Muscle layer of duodenum (tissue), 2 donors: ENCODE results near the gene SCN3A.

Experiments used
- H3K27ac ChIP-seq: one replicate; pipeline ENCODE4 v1.7.0; 2013; ENCODE audit warnings: mild to moderate bottlenecking, low read length
- H3K27me3 ChIP-seq: one replicate; pipeline ENCODE4 v1.7.0; 2013; ENCODE audit warnings: low read depth, mild to moderate bottlenecking, control low read depth, low read length
- H3K36me3 ChIP-seq, 2 donors: one replicate each; pipeline ENCODE4 v1.7.0; 2013; ENCODE audit warnings: low read length in 2 of 2, control low read depth in 1 of 2, mild to moderate bottlenecking in 1 of 2; ENCODE audit not compliant: insufficient read depth in 2 of 2, control insufficient read depth in 1 of 2
- H3K4me1 ChIP-seq, 2 donors: one replicate each; pipeline ENCODE4 v1.7.0; 2013; ENCODE audit warnings: low read length in 2 of 2, mild to moderate bottlenecking in 2 of 2, control low read depth in 1 of 2, moderate library complexity in 1 of 2; ENCODE audit not compliant: insufficient read depth in 2 of 2, control insufficient read depth in 1 of 2
- H3K4me3 ChIP-seq, 2 donors: one replicate each; pipeline ENCODE4 v1.7.0; 2013; ENCODE audit warnings: low read length in 2 of 2, low read depth in 1 of 2, mild to moderate bottlenecking in 1 of 2
- H3K9me3 ChIP-seq, 2 donors: one replicate each; pipeline ENCODE4 v1.7.0; 2013; ENCODE audit warnings: low read length in 2 of 2, control low read depth in 1 of 2, mild to moderate bottlenecking in 1 of 2; ENCODE audit not compliant: control insufficient read depth in 1 of 2
- donor health status: healthy.

SCN3A gene

GRCh38 chr2:165144315-165144714 lies 59.5 kb downstream of the SCN3A start:
- Histone ChIP-seq H3K27ac (no peak overlapping the region), H3K36me3 (no peaks in the 10 kb centered on the region), H3K27me3 (no peaks in the 10 kb centered on the region), H3K4me1 (no peaks in the 10 kb centered on the region), H3K9me3 (no peaks in the 10 kb centered on the region), H3K4me3 (no peak overlapping the region)

- Histone ChIP-seq H3K27ac (no peak overlapping the region), H3K4me1 (no peaks in the 10 kb centered on the region), H3K27me3 (no peaks in the 10 kb centered on the region)
Observed at GRCh38 chr2:165141601-165142354, 62.1 kb downstream of the SCN3A start.

GRCh38 chr2:165126244-165126643 lies 77.6 kb downstream of the SCN3A start:
- H3K4me1 ChIP-seq = no peaks in the 10 kb centered on the region
- H3K27ac ChIP-seq = no peak overlapping the region
- no peaks in the 10 kb centered on the region for H3K36me3 ChIP-seq
- no peak overlapping the region for H3K4me3 ChIP-seq
- no peaks in the 10 kb centered on the region for H3K27me3 ChIP-seq
- H3K9me3 ChIP-seq = no peaks in the 10 kb centered on the region

More at GRCh38 chr2:165141601-165142354, 62.1 kb downstream of the SCN3A start:
- H3K9me3 ChIP-seq = no peaks in the 10 kb centered on the region
- no peak overlapping the region for H3K4me3 ChIP-seq
- no peaks in the 10 kb centered on the region for H3K36me3 ChIP-seq

GRCh38 chr2:165122521-165122920 lies 81.3 kb downstream of the SCN3A start:
- Histone ChIP-seq H3K36me3 (no peaks in the 10 kb centered on the region), H3K9me3 (no peaks in the 10 kb centered on the region), H3K27me3 (no peaks in the 10 kb centered on the region), H3K27ac (no peak overlapping the region), H3K4me3 (no peak overlapping the region), H3K4me1 (peaks cover 0 to 5% of the 10 kb centered on the region in 2 donors)

GRCh38 chr2:165120740-165121467 lies 82.9 kb downstream of the SCN3A start:
- H3K27ac ChIP-seq = no peak overlapping the region
- no peaks in the 10 kb centered on the region for H3K9me3 ChIP-seq

GRCh38 chr2:165115258-165115657 lies 88.6 kb downstream of the SCN3A start:
- no peak overlapping the region for H3K27ac ChIP-seq
- no peaks in the 10 kb centered on the region for H3K27me3 ChIP-seq

More at GRCh38 chr2:165120740-165121467, 82.9 kb downstream of the SCN3A start:
- Histone ChIP-seq H3K27me3 (no peaks in the 10 kb centered on the region), H3K4me3 (no peak overlapping the region), H3K4me1 (peaks cover 0 to 5% of the 10 kb centered on the region in 2 donors), H3K36me3 (no peaks in the 10 kb centered on the region)

GRCh38 chr2:165114346-165114939 lies 89.4 kb downstream of the SCN3A start:
- Histone ChIP-seq H3K9me3 (no peaks in the 10 kb centered on the region), H3K36me3 (no peaks in the 10 kb centered on the region), H3K4me3 (no peak overlapping the region), H3K27me3 (no peaks in the 10 kb centered on the region), H3K27ac (no peak overlapping the region), H3K4me1 (peaks cover 0 to 8% of the 10 kb centered on the region in 2 donors)

More at GRCh38 chr2:165115258-165115657, 88.6 kb downstream of the SCN3A start:
- no peaks in the 10 kb centered on the region for H3K9me3 ChIP-seq
- H3K4me3 ChIP-seq = no peak overlapping the region
- peaks cover 0 to 8% of the 10 kb centered on the region in 2 donors for H3K4me1 ChIP-seq
- no peaks in the 10 kb centered on the region for H3K36me3 ChIP-seq

GRCh38 chr2:165113414-165113813 lies 90.4 kb downstream of the SCN3A start:
- Histone ChIP-seq H3K4me3 (no peak overlapping the region), H3K27ac (no peak overlapping the region), H3K27me3 (no peaks in the 10 kb centered on the region), H3K9me3 (no peaks in the 10 kb centered on the region), H3K4me1 (peaks cover 0 to 8% of the 10 kb centered on the region in 2 donors), H3K36me3 (no peaks in the 10 kb centered on the region)

- Histone ChIP-seq H3K4me3 (no peak overlapping the region), H3K36me3 (no peaks in the 10 kb centered on the region), H3K27ac (no peak overlapping the region), H3K9me3 (no peaks in the 10 kb centered on the region), H3K4me1 (peaks cover 0 to 8% of the 10 kb centered on the region in 2 donors), H3K27me3 (no peaks in the 10 kb centered on the region)
Observed at GRCh38 chr2:165112789-165113188, 91.1 kb downstream of the SCN3A start.

- no peaks in the 10 kb centered on the region for H3K9me3 ChIP-seq
- peaks cover 0 to 8% of the 10 kb centered on the region in 2 donors for H3K4me1 ChIP-seq
- H3K4me3 ChIP-seq = no peak overlapping the region
- no peaks in the 10 kb centered on the region for H3K36me3 ChIP-seq
- H3K27me3 ChIP-seq = no peaks in the 10 kb centered on the region
- H3K27ac ChIP-seq = no peak overlapping the region
Observed at GRCh38 chr2:165112133-165112573, 91.7 kb downstream of the SCN3A start.

- Histone ChIP-seq H3K4me1 (peaks cover 0 to 8% of the 10 kb centered on the region in 2 donors), H3K27ac (no peak overlapping the region)
Observed at GRCh38 chr2:165110394-165110793, 93.5 kb downstream of the SCN3A start.

More at GRCh38 chr2:165110394-165110793, 93.5 kb downstream of the SCN3A start:
- H3K36me3 ChIP-seq = no peaks in the 10 kb centered on the region
- no peak overlapping the region for H3K4me3 ChIP-seq
- H3K27me3 ChIP-seq = no peaks in the 10 kb centered on the region
- no peaks in the 10 kb centered on the region for H3K9me3 ChIP-seq
